Hypothalamus (tissue), 51 donors: ENCODE measurements around the gene IFNK.
"Not testable (repeated sequence)": the region's sequence is repeated elsewhere in the genome, so short reads cannot be mapped to it uniquely, and the experiment has no call there.

Experiments
- DNase-seq, 51 donors: peaks; one replicate each; lab custom pipeline; 2025; lab: John Stamatoyannopoulos, UW

Gene IFNK

DNA sequence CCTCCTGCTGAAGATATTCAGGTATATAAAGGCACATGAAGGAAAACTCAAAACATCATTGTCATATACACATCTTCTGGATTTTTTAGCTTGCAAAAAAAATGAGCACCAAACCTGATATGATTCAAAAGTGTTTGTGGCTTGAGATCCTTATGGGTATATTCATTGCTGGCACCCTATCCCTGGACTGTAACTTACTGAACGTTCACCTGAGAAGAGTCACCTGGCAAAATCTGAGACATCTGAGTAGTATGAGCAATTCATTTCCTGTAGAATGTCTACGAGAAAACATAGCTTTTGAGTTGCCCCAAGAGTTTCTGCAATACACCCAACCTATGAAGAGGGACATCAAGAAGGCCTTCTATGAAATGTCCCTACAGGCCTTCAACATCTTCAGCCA, at the start of gene IFNK:
Gene IFNK, plus strand, starts transcription at position 55 of the 400 bp plus-strand sequence. Its CDS starts 47 bp downstream, at position 102.
- no peak for DNase-seq

DNA sequence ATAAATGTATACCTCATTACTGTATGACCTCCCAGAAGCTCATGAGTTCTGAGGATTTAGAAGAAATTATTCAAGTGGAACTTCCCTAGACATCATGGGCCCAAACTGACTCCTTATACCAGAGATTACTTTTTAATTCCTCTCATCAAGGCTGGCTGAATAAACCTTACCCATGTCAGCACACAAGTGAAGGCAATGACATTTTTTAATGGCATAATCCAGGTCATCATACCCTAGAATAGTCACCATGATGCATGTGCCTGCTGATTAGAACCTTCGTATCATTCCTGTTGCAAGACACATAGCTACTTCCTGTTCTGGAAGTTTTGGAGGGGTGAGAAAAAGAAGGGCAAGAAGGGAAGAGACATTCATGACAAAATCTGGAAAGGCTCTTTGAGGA, 49.8 kb upstream of the IFNK start:
- no peak for DNase-seq

GRCh38 chr9:27475057-27475595, 49.0 kb upstream of the IFNK start:
- DNase-seq, result no peak

- DNase-seq, result no peak
Observed at GRCh38 chr9:27476870-27477515, 47.1 kb upstream of the IFNK start.

- DNase-seq, result no peak
Observed at GRCh38 chr9:27478322-27478721, 45.8 kb upstream of the IFNK start.

DNA sequence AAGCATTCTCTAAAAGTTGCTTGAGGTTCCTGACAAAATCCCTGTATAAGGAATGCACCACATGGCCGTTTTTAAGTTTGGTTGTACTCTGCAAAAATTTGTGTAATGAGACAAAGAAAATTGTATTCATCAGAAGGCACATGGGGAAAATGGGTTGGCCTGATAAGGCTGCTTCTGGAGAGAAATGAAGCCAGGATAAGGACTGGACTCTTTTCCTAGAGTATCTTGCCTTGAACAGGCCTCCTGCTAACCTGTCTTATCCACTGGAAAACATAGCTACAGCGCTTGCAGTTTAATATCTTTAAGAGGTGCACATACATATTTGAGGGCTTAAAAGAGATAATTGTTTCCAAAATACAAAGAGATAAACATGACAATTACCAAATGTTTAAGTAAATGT, 41.4 kb upstream of the IFNK start:
- DNase-seq, result no peak

GRCh38 chr9:27483576-27483975, 40.5 kb upstream of the IFNK start:
- DNase-seq, result no peak

DNA sequence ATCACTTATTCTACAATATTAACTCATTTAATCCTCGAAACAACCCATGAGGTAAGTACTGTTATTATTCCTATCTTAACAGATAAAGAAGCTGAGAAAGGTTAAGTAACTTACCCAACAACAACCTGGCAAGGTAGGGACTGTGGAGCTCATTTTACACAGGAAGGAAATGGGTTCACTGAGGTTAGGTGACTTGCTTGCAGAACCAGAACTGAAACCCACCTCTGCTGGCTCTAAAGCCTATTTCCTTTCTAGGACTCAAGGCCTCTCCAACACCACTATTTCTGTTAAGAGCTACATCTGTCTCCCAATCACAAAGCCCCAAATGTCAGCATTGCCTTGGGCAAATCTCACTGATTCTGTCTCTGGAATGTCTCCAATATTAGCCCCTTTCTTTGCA, 38.9 kb upstream of the IFNK start:
- no peak for DNase-seq

- DNase-seq, result no peak
Observed at GRCh38 chr9:27487128-27487640, 36.9 kb upstream of the IFNK start.

DNA sequence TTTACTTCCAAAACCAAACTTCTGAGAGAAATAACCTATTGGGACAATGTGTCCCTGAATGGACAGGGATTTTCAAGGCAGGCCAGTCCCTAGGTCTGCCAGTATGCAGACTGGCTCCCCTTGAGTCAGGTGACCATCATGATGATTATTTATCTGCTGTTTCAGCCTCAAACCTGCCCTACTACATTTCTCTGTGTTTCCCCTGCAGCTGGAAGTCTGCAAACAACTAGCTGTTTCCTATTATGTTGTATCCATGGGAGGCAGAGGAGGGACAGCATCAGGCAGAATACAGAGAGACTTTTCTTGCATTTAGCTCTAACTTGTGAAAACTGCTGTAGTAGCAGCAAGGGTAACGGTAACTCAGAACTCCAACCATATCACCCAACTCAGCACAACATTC, 36.2 kb upstream of the IFNK start:
- no peak for DNase-seq

- no peak for DNase-seq
Observed at GRCh38 chr9:27489087-27489876, 34.8 kb upstream of the IFNK start.

DNA sequence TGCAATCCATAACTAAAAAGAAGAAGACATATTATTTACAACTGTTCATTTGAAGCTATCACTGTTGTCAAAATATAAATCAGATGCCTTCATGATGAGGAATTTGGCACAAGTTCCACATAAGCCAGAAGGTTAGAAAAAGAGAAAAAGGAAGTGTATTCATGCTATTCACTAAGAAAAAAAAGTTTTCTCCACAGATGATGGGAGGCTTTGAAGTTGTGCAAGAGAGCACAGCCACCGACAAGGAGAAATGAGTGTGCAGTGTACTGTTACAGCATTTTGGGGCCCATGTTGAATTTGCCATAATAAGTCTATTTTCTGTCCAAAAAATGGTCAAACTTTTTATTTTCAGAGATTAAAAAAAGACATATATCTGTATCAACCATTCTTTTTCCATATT, 32.9 kb upstream of the IFNK start:
- no peak for DNase-seq

GRCh38 chr9:27495480-27496134, 28.5 kb upstream of the IFNK start:
- no peak for DNase-seq

DNA sequence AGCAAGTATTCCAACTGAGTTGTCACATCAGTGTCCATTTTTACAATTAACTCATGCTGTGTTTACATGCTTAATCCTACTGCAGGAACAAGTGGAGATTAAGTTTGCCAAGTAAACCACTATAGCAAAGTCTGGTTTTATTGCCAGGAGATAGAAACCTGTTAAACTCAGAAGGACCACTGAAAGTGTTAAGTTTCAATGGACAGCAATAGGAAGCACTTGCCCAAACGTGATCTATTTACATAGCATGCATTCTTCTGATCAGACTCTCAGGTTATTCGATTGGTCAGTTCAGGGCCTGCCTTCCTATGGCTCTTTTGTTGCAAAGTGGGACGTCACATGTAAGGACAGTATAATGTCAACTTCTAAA, 28.0 kb upstream of the IFNK start:
- DNase-seq, result no peak

DNA sequence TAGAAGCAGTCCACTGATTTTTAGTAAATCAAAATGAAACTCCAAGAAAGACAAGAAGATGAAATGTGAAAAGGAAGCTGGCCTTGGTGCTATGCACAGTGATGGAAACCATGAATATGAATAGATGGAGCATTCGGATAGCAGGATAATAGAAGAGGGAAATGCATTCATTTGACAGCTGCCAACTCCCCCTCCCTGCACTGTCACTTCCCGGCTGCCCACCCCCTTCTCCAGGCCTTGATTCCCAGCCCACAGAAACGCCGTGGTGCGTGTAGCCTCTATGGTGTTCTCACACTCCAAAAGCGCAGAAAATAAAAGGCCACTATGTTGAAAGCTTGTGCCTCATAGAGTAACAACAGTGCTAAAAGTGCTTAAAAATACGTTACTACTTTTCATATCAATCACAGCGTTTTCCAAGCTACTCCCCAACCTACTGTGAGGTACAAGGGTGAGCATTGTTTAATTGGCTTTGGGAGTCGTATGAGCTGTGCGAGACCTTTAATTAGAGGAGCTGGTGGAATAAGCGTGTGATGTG, 26.1 kb upstream of the IFNK start:
- DNase-seq, result peak in 36 of 51 donors; percentile 4 to 73 (median 32)

GRCh38 chr9:27499451-27499850, 24.6 kb upstream of the IFNK start:
- no peak for DNase-seq

DNA sequence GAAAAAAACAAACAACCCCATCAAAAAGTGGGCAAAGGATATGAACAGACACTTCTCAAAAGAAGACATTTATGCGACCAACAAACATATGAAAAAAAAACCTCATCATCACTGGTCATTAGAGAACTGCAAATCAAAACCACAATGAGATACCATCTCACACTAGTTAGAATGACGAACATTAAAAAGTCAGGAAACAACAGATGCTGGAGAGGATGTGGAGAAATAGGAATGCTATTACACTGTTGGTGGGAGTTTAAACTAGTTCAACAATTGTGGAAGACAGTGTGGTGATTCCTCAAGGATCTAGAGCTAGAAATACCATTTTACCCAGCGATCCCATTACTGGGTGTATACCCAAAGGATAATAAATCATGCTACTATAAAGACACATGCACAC, 23.2 kb upstream of the IFNK start:
- not testable (repeated sequence) for DNase-seq

DNA sequence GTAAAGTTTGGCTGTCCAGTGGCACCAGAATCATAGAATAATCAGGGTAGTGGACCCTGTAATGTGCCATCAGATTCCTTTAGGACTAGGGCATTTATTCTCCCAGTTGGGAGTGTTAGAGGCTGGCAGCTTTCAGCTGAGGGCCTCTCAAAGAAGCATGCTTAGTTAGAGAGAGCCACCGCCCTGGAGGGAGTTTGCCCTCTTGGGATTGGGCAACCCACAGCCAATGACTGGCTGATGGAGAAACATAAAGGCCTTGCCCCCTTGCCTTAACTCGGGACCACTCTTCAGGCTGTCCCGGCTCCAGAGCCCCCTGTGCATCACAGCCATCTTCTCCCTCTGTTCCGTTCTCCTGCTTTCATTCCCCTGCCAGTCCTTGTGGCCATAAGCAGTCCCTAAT, 20.5 kb upstream of the IFNK start:
- no peak for DNase-seq

DNA sequence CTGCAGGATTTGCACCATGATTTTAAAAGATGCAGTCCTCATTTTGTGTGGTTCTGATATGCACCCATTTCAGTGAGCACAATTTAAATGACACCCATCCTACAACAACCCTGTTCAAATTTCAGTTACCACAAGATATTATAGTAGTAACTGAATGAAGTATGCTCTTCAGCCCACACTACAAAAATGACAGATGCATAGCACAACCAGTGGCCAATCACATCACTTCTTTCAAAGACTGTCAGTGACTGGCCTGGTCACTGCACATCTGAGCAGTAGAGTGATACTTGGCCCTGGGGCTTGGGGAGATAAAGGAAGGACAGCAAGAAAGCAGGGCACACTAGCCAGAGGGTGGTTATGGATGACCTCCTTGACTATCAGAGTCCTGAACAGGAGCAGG, 19.8 kb upstream of the IFNK start:
- no peak for DNase-seq

DNA sequence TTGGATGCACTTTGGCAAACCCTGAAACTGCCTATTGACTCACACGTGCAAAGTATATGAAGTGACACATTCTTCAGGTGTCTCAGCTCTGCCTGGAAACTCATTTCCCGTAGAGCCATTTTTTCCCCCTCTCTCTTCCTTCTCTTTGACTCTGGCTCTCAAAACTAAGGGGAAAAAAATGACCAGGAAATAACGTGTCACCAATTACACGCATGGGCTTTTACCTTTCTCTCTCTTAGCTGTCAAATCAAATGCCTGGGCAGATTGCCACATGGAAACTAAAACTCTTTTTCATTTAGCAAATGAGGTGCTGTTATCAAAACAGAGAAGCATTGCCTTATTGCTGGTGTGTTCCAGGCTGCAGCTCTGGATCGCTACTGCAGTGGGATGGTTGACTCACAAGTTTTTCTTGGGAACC, 18.3 kb upstream of the IFNK start:
- DNase-seq, result no peak

GRCh38 chr9:27506981-27507380, 17.1 kb upstream of the IFNK start:
- no peak for DNase-seq
